IMR-90 (cell line): ENCODE results near the gene GABRB3. TPM values are rescaled to one million over a fixed set of nuclear protein-coding genes. Genes with fewer than 3 reads are reported as not detected.

Experiments
- ATAC-seq: fragments of 200-7000 bp; cut with Tn5 transposase; 2 replicates; pipeline ENCODE4 v1.9.1; 2020; ENCODE audit warnings: low read depth, mild to moderate bottlenecking, moderate library complexity
- BruUV-seq: library from RNA; stranded (reverse); fragments of 400-500 nt; replicated peaks from 2 replicates; lab custom pipeline; 2021; lab: Mats Ljungman, UMichigan
- CTCF ChIA-PET: fragments of 300-600 bp; formaldehyde crosslinking; extraction: SDS; loops from one replicate; lab custom pipeline; 2021; ENCODE audit warnings: antibody characterized with exemption; lab: Yijun Ruan, JAX
- POLR2A ChIA-PET: fragments of 300-600 bp; sonication (Branson Sonifier 250); formaldehyde crosslinking; loops from one replicate; lab custom pipeline; 2022; ENCODE audit warnings: antibody characterized with exemption; ENCODE audit not compliant: unreplicated experiment; lab: Charles Lee
- DNase-seq: peaks from one replicate; pipeline ENCODE4 v3.0.0; 2013
- H2AFZ ChIP-seq: replicated peaks from 2 replicates; pipeline ENCODE3; 2013; ENCODE audit warnings: low read length, mild to moderate bottlenecking; ENCODE audit not compliant: poor library complexity
- H2AK5ac ChIP-seq: 2 replicates; pipeline ENCODE4 v1.6.1; 2013; ENCODE audit warnings: low read depth, low read length, inconsistent platforms
- H2AK9ac ChIP-seq: replicated peaks from 2 replicates; pipeline ENCODE3; 2013; ENCODE audit warnings: mild to moderate bottlenecking, low read depth, low read length, moderate library complexity; ENCODE audit not compliant: poor library complexity
- H2BK120ac ChIP-seq: 2 replicates; pipeline ENCODE4 v1.6.1; 2013; ENCODE audit warnings: low read depth, low read length, inconsistent platforms
- H2BK15ac ChIP-seq: 3 replicates; pipeline ENCODE4 v1.6.1; 2013; ENCODE audit warnings: low read depth, low read length, inconsistent platforms
- H2BK20ac ChIP-seq: 2 replicates; pipeline ENCODE4 v1.6.1; 2013; ENCODE audit warnings: low read depth, mild to moderate bottlenecking, inconsistent platforms, low read length, moderate library complexity
- H2BK5ac ChIP-seq: 2 replicates; pipeline ENCODE4 v1.6.1; 2013; ENCODE audit warnings: mild to moderate bottlenecking, low read depth, low read length, inconsistent platforms; ENCODE audit not compliant: poor library complexity, severe bottlenecking
- H3K14ac ChIP-seq: replicated peaks from 2 replicates; pipeline ENCODE4 v1.6.1; 2013; ENCODE audit warnings: low read depth, low read length, inconsistent platforms
- H3K18ac ChIP-seq: 2 replicates; pipeline ENCODE4 v1.6.1; 2013; ENCODE audit warnings: low read depth, low read length, control low read depth
- H3K23ac ChIP-seq: 2 replicates; pipeline ENCODE4 v1.6.1; 2013; ENCODE audit warnings: low read depth, low read length, inconsistent platforms
- H3K27ac ChIP-seq: 2 replicates; pipeline ENCODE4 v1.5.1; 2013; ENCODE audit warnings: mild to moderate bottlenecking, control low read depth, low read length; ENCODE audit not compliant: insufficient read depth
- H3K27me3 ChIP-seq: 2 replicates; pipeline ENCODE4 v1.6.1; 2013; ENCODE audit warnings: low read length; ENCODE audit not compliant: control insufficient read depth, insufficient read depth
- H3K36me3 ChIP-seq: 2 replicates; pipeline ENCODE4 v1.6.1; 2013; ENCODE audit warnings: low read length, mixed read lengths; ENCODE audit not compliant: control insufficient read depth, insufficient read depth
- H3K4ac ChIP-seq: 2 replicates; pipeline ENCODE4 v1.6.1; 2013; ENCODE audit warnings: low read depth, low read length, inconsistent platforms
- H3K4me1 ChIP-seq: 2 replicates; pipeline ENCODE4 v1.6.1; 2013; ENCODE audit warnings: low read length, mixed read lengths; ENCODE audit not compliant: control insufficient read depth, insufficient read depth
- H3K4me2 ChIP-seq: 2 replicates; pipeline ENCODE4 v1.6.1; 2013; ENCODE audit warnings: low read depth, mild to moderate bottlenecking, control low read depth, low read length, moderate library complexity
- H3K4me3 ChIP-seq: 2 replicates; pipeline ENCODE4 v1.5.1; 2013; ENCODE audit warnings: low read depth, mild to moderate bottlenecking, control low read depth, low read length, moderate library complexity; ENCODE audit not compliant: insufficient read depth
- H3K56ac ChIP-seq: 2 replicates; pipeline ENCODE4 v1.6.1; 2013; ENCODE audit warnings: low read length, inconsistent platforms; ENCODE audit not compliant: insufficient read depth; ENCODE audit errors: extremely low read depth
- H3K79me1 ChIP-seq, 2 experiments: 2 replicates each; pipeline ENCODE4 v1.6.1; 2013; ENCODE audit warnings: low read length in 2 of 2, inconsistent platforms in 1 of 2, low read depth in 1 of 2
- H3K9ac ChIP-seq: 2 replicates; pipeline ENCODE4 v1.6.1; 2013; ENCODE audit warnings: low read depth, low read length, control low read depth
- H3K9me1 ChIP-seq: 2 replicates; pipeline ENCODE4 v1.6.1; 2013; ENCODE audit warnings: low read length, inconsistent platforms; ENCODE audit not compliant: insufficient read depth
- H3K9me3 ChIP-seq: 2 replicates; pipeline ENCODE4 v1.6.1; 2013; ENCODE audit warnings: low read length; ENCODE audit not compliant: control insufficient read depth, insufficient read depth
- H4K20me1 ChIP-seq: 2 replicates; pipeline ENCODE4 v1.6.1; 2013; ENCODE audit warnings: low read length, inconsistent platforms; ENCODE audit not compliant: insufficient read depth
- H4K5ac ChIP-seq: 2 replicates; pipeline ENCODE4 v1.6.1; 2013; ENCODE audit warnings: mild to moderate bottlenecking, low read depth, low read length, control low read depth
- H4K8ac ChIP-seq, 2 experiments: 2 replicates each; pipeline ENCODE4 v1.6.1; 2013; ENCODE audit warnings: low read depth in 2 of 2, low read length in 2 of 2, control low read depth in 1 of 2, inconsistent platforms in 1 of 2
- H4K91ac ChIP-seq: 2 replicates; pipeline ENCODE4 v1.6.1; 2013; ENCODE audit warnings: low read depth, low read length, inconsistent platforms; ENCODE audit not compliant: insufficient read depth
- BHLHE40 ChIP-seq: fragments of 150-350 bp; IDR thresholded peaks from 2 replicates; pipeline ENCODE4 v1.6.1; 2016; ENCODE audit warnings: mild to moderate bottlenecking, low read depth, low read length
- CEBPB ChIP-seq: IDR thresholded peaks from 2 replicates; pipeline ENCODE4 v1.6.1; 2012; ENCODE audit warnings: low read depth, low read length, improper control_type of control experiment
- CHD1 ChIP-seq: IDR thresholded peaks from 2 replicates; pipeline ENCODE4 v1.6.1; 2012; ENCODE audit warnings: low read depth, low read length, improper control_type of control experiment
- CTCF ChIP-seq: conservative IDR thresholded peaks from 2 replicates; pipeline ENCODE4 v1.5.1; 2012; ENCODE audit warnings: mild to moderate bottlenecking, low read depth, low read length, improper control_type of control experiment
- ELK1 ChIP-seq: fragments of 150-350 bp; IDR thresholded peaks from 2 replicates; pipeline ENCODE4 v1.6.1; 2016; ENCODE audit warnings: low read depth, mild to moderate bottlenecking, low read length, moderate library complexity, borderline replicate concordance
- MAFK ChIP-seq: IDR thresholded peaks from 2 replicates; pipeline ENCODE4 v1.6.1; 2012; ENCODE audit warnings: low read depth, low read length, improper control_type of control experiment
- MXI1 ChIP-seq: IDR thresholded peaks from 2 replicates; pipeline ENCODE4 v1.6.1; 2012; ENCODE audit warnings: low read depth, mild to moderate bottlenecking, low read length, moderate library complexity, borderline replicate concordance
- NFE2L2 ChIP-seq: fragments of 150-350 bp; IDR thresholded peaks from 2 replicates; pipeline ENCODE4 v1.6.1; 2016; ENCODE audit warnings: low read depth, mild to moderate bottlenecking, low read length
- POLR2A ChIP-seq: IDR thresholded peaks from 2 replicates; pipeline ENCODE4 v1.6.1; 2012; ENCODE audit warnings: mild to moderate bottlenecking, low read depth, low read length
- RCOR1 ChIP-seq: IDR thresholded peaks from 2 replicates; pipeline ENCODE4 v1.6.1; 2012; ENCODE audit warnings: mild to moderate bottlenecking, low read length, improper control_type of control experiment; ENCODE audit not compliant: insufficient replicate concordance
- RFX5 ChIP-seq: IDR thresholded peaks from 2 replicates; pipeline ENCODE4 v1.8.0; 2012; ENCODE audit warnings: low read depth, mild to moderate bottlenecking, low read length, moderate library complexity
- SMC3 ChIP-seq: fragments of 150-350 bp; IDR thresholded peaks from 2 replicates; pipeline ENCODE4 v1.6.1; 2016; ENCODE audit warnings: low read depth, mild to moderate bottlenecking, antibody characterized with exemption, low read length, moderate library complexity
- USF2 ChIP-seq: fragments of 150-350 bp; IDR thresholded peaks from 2 replicates; pipeline ENCODE4 v1.6.1; 2017; ENCODE audit warnings: mild to moderate bottlenecking, antibody characterized with exemption, low read length, low read depth
- WGBS, 2 experiments: methylation state at CpG; one replicate each; pipeline versions ENCODE4 v1.1.5 to v1.1.7; 2013; ENCODE audit warnings: missing lambda C conversion rate in 2 of 2; ENCODE audit not compliant: insufficient read length in 1 of 2; ENCODE audit errors: extremely low coverage in 2 of 2; 5-methylcytosine and 5-hydroxymethylcytosine counted together
- dilution Hi-C: fragments of 300-500 bp; cut with HindIII; formaldehyde crosslinking; loops from one replicate; pipeline ENCODE4 v1.14.3; 2018; ENCODE audit warnings: low sequenced_read_pairs; ENCODE audit not compliant: unreplicated experiment
- in situ Hi-C: fragments of 300-500 bp; cut with MboI; formaldehyde crosslinking; loops from 3 replicates; pipeline ENCODE4 v1.14.3; 2019; ENCODE audit warnings: low sequenced_read_pairs, inconsistent platforms, mixed read lengths
- intact Hi-C: fragments of 100-400 bp; cut with micrococcal nuclease; formaldehyde crosslinking; loops from 2 replicates; pipeline ENCODE4 v1.10.0; 2022
- polyA plus RNA-seq, 3 experiments: library from polyadenylated mRNA; depleted of rRNA; stranded (reverse); fragments of >200 nt; gene quantifications; 2 replicates each; pipeline ENCODE4 v1.2.3, GENCODE V29; 2012; ENCODE audit warnings: low replicate concordance in 1 of 3
- total RNA-seq: library from RNA; depleted of rRNA; stranded (reverse); fragments of >200 nt; gene quantifications from 2 replicates; pipeline ENCODE4 v1.2.3, GENCODE V29; 2012

Gene GABRB3
- total and polyA plus RNA-seq, 2 of the 4 experiments (the other 2 are of a cell fraction): 0.36 to 0.54 TPM

GRCh38 chr15:26662283-26662682 is 110.6 kb downstream of the GABRB3 start:
- H3K56ac ChIP-seq: no peak overlapping the region
- DNase-seq (no peak), ATAC-seq (no peak)
- dilution Hi-C loops (no loop called here), intact Hi-C loops (no loop called here), in situ Hi-C loops (no loop called here)
- no peak overlapping the region for H3K23ac ChIP-seq
- H3K9me3 ChIP-seq: peaks cover 30% of the 10 kb centered on the region
- ChIA-PET POLR2A (no interaction called here), CTCF (no interaction called here)
- H3K36me3 ChIP-seq: no peaks in the 10 kb centered on the region
- no peak overlapping the region for H3K9ac ChIP-seq
- no peak overlapping the region for H2BK20ac ChIP-seq
- no peak overlapping the region for H3K18ac ChIP-seq
- no peaks in the 10 kb centered on the region for H4K20me1 ChIP-seq
- H2BK15ac ChIP-seq: no peak overlapping the region
- H3K14ac ChIP-seq: no peak overlapping the region
- H4K8ac ChIP-seq: no peak overlapping the region
- H2AK5ac ChIP-seq: no peak overlapping the region
- no peak overlapping the region for H3K4me3 ChIP-seq
- no peak overlapping the region for H2BK5ac ChIP-seq
- TF ChIP-seq CTCF: no peak
- TF ChIP-seq ELK1: no peak
- no peak for TF ChIP-seq CHD1
- no peak for TF ChIP-seq POLR2A
- no peak for TF ChIP-seq BHLHE40
- no peak for TF ChIP-seq RFX5
- TF ChIP-seq MXI1: no peak
- no peak for TF ChIP-seq CEBPB
- no peak for TF ChIP-seq USF2
- TF ChIP-seq MAFK: no peak
- no peak for TF ChIP-seq SMC3
- TF ChIP-seq NFE2L2: no peak
- no peak for TF ChIP-seq RCOR1
- no peak overlapping the region for H4K91ac ChIP-seq
- no TSS peak for BruUV-seq
- no peaks in the 10 kb centered on the region for H3K9me1 ChIP-seq
- H2AK9ac ChIP-seq: no peak overlapping the region
- WGBS, 2 experiments: 57% methylated on average over 4 of the region's 6 CpGs; no CpG with 5 or more reads in 1 of the 2 experiments
- H3K4ac ChIP-seq: no peak overlapping the region
- H2AFZ ChIP-seq: no peak overlapping the region
- no peak overlapping the region for H4K5ac ChIP-seq
- no peaks in the 10 kb centered on the region for H3K79me1 ChIP-seq
- H3K27me3 ChIP-seq: no peaks in the 10 kb centered on the region
- no peak overlapping the region for H3K4me2 ChIP-seq
- H3K4me1 ChIP-seq: no peaks in the 10 kb centered on the region
- no peak overlapping the region for H2BK120ac ChIP-seq
- no peak overlapping the region for H3K27ac ChIP-seq
